LNCAP (cell line): Measurements from ENCODE around the gene ADCY3.

Source experiments
- CTCF ChIP-seq: fragments of 450-650 bp; IDR thresholded peaks from 2 replicates; pipeline ENCODE4 v1.5.1; 2017; ENCODE audit warnings: mild to moderate bottlenecking

Gene ADCY3

GRCh38 chr2:24926220-24926601 is 6.2 kb upstream of the ADCY3 start:
- no peak for TF ChIP-seq CTCF

- no peak for TF ChIP-seq CTCF
These were observed 5.8 kb upstream of the ADCY3 start for GRCh38 chr2:24925815-24926214.

GRCh38 chr2:24924732-24925131 is 4.7 kb upstream of the ADCY3 start:
- no peak for TF ChIP-seq CTCF

GRCh38 chr2:24924266-24924665 is 4.2 kb upstream of the ADCY3 start:
- TF ChIP-seq CTCF: no peak

GRCh38 chr2:24923106-24923505 is 3.1 kb upstream of the ADCY3 start:
- no peak for TF ChIP-seq CTCF

- no peak for TF ChIP-seq CTCF
These were observed 2.5 kb upstream of the ADCY3 start for GRCh38 chr2:24922556-24922955.

- TF ChIP-seq CTCF: peak; percentile 33; the same call in 1 of the 2 replicates
These were observed 888 bp upstream of the ADCY3 start for GRCh38 chr2:24920809-24921441.
